HG02884 (cell line): ENCODE data around the gene PLXND1.
"Not testable (repeated sequence)": the region's sequence is repeated elsewhere in the genome, so short reads cannot be mapped to it uniquely, and the experiment has no call there.

Source experiments
- ATAC-seq: cut with Tn5 transposase; IDR thresholded peaks from one replicate; pipeline ENCODE4 v1.9.1; 2021; ENCODE audit warnings: mild to moderate bottlenecking, moderate library complexity; ENCODE audit not compliant: unreplicated experiment

Gene PLXND1

DNA sequence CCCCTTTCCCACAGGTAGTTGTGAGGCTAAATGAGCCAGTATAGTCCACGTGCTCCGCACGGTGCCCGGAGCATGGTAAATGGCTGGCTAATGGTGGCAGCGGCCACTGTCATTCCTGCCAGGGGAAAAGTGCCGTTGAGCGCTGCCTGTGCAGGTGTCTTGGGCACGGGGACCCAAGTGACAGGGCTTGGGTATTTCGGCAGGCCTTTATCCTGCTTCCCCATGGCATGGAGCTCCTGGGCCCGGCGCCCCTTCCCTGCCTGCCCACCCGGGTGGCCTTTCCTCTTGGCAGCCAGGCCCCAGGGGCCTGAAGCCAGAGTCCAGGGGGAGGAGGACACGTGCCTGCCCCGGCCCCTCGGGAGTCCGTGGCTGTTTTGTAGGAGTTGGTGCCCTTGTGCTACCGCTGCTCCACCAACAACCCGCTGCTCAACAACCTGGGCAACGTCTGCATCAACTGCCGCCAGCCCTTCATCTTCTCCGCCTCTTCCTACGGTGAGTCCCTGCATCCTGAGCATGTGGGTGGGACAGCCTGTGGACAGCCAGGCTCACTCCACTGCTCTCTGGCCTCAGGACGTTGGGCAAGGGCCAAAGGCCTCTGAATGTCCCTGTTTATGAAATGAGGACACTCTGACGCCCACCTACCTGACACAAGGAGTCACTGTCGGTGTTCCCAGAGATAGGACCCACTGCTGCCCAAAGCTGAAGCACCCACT lies 91.2 kb downstream of the PLXND1 start:
- ATAC-seq: not testable (repeated sequence)

DNA sequence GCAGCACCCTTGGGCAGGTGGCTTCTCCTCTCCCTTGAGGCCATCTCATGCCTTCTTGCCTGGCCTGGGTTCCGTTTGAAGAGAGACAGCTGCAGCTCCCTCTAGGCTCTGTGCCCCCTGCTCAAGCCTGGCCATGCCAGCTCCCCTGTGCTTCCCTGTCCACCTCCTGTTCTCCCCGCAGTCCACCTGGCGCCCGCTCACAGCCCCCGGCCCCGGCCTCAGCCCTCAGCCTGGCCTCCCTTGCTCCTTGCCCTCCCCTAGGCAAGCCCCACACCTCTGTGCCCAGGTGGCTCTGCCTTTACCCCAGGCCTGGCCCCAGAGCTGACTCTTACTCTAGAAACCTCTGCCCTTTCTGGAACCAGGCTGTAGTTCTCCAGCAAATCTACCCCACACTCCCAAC lies 91.9 kb downstream of the PLXND1 start:
- ATAC-seq: no peak

DNA sequence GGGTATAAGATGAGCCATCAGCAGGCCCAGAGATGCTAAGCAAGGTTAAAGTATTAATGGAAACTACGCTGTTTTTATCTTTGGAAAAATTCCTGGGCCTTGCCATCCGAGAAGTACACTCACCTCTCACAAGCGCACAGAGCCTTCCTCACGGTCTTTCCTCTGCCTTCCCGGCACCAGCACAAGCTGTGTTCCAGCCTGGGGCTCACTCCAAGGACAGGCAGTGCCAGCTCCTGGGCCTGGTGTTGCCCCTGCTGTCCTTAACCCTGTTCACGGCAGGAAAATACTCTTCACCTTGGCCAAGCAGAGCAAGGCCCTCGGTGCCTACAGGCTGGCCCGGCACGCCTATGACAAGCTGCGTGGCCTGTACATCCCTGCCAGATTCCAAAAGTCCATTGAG lies 92.4 kb downstream of the PLXND1 start:
- ATAC-seq: no peak

DNA sequence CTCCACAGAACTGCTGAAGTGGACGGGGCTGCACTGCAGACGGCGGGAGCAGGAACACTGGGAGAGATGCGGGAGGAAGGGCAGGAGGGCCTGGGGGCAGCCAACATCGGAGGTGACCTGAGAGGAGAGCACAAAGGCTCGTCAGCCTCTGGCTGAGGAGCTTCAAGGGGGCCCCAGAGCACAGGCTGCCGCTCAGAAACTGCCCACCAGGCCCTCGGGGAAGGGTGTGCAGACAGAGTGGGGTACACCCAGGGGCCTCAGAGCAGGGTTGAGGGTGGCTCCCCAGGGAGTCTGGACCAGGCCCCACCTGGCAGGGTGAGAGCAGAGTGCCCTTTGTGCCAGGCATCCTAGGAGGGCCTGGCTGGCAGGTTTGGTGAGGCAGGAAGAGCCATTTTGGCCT lies 92.8 kb downstream of the PLXND1 start:
- no peak for ATAC-seq

DNA sequence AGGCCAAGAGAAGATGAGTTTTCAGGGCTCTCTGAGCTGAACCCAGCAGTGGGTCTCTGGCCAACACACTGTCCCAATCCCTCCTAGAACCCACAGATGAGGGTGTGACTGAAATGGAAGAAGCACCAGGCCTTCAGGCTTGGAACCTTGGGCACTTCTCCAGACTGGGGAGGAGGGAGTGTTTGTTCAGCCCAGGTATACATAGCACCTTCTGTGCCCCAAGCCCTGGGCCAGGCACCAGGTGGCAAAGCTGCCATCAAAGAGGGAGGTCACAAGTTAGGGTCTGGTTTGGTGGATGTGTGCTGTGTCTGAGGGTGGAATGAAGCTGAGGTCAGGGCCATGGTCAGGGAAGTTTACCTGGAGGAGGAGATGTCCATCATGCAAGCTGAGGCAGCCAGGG lies 93.9 kb downstream of the PLXND1 start:
- ATAC-seq: no peak

DNA sequence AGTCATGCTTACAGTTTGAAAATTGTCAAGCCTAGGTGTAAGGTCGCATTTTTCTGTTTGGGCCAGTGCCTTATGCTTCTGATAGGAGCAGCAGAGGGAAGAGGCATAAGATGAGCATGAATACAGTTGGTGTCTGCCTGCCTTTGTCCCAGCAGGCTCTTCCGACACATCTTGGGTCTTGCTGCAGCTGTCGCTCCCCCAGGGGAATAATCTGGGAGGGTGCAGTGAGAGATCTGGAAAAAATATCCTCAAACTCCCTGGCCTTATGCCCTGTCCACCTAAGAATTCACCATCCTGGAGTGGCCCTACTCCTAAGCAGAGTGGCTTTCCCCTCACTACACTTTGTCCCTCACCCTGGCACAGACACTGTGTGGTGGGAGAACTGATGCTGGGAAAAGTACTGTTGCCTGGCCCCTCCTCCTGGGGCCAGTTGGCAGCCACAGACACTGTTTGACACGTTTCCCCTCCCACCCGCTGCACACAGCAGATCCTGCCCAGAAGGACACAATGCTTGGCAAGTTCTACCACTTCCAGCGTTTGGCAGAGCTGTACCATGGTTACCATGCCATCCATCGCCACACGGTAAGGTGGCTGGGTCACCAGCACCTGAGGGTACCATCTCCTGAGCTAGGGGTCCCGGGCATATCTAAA lies 99.2 kb downstream of the PLXND1 start:
- no peak for ATAC-seq

DNA sequence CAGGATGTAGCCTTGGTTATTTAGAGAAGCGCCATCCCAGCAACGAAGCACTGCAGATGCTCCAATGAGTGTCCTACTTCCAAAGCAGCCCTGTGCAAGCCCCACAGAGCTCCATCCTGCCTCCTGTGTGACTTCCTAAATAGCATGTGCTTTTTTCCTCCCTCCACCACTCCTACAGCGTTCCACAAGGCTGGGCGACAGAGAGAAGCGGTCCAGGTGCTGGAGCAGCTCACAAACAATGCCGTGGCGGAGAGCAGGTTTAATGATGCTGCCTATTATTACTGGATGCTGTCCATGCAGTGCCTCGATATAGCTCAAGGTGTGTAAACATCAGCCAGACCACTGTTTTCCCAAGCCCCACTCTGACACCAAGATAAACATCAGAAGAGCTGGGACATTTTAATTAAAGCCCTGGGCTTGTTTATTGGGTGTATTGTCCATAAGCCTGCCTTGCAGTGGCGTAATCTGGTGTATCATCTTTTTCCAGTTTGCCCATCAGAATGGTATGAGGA lies 100.2 kb downstream of the PLXND1 start:
- no peak for ATAC-seq

DNA sequence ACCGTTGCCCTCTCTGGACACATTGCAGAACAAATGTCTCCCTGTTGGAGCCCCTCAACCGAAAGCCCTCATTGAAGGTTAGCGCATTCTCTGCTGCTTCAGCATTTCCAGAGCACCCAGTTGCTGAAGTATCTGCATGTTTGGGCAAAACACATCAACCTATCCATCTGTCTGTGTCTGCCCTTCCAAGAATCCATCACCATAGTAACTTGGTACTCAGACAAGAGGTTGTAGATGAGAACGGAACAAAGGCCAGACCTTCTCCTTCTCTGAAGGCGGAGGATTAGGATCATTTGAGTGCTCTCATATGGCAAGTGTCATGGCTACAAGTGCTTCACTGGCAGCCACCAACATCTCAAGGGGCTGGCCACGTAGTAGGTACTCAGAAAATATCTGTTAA lies 101.1 kb downstream of the PLXND1 start:
- ATAC-seq: no peak
